Astrocyte of the spinal cord (primary cell): ENCODE results near the gene IQCF6.

Experiments
- DNase-seq: peaks from one replicate; pipeline ENCODE4 v3.0.0; 2011; ENCODE audit warnings: low read depth, low spot score
- H3K4me3 ChIP-seq: 2 replicates; pipeline ENCODE4 v1.5.1; 2011; ENCODE audit warnings: low read depth, mild to moderate bottlenecking, low read length, moderate library complexity
- CTCF ChIP-seq: IDR thresholded peaks from 2 replicates; pipeline ENCODE4 v1.5.1; 2012; ENCODE audit warnings: low read depth, mild to moderate bottlenecking, low read length, inconsistent platforms
- in situ Hi-C: cut with HindIII; loops from 2 replicates; pipeline ENCODE4 v1.10.0; 2017; ENCODE audit warnings: low sequenced_read_pairs

Gene IQCF6

GRCh38 chr3:51734572-51734907 lies 44.5 kb downstream of the IQCF6 start:
- in situ Hi-C loops = no loop called here
- no peak for DNase-seq
- no peak overlapping the region for H3K4me3 ChIP-seq
- no peak for TF ChIP-seq CTCF

GRCh38 chr3:51733859-51734571 lies 45.0 kb downstream of the IQCF6 start:
- in situ Hi-C loops = no loop called here
- no peak for TF ChIP-seq CTCF
- no peak for DNase-seq
- H3K4me3 ChIP-seq = no peak overlapping the region

GRCh38 chr3:51729042-51729633 lies 49.9 kb downstream of the IQCF6 start:
- no peak for TF ChIP-seq CTCF
- no peak for DNase-seq
- in situ Hi-C loops = no loop called here
- H3K4me3 ChIP-seq = no peak overlapping the region
